HG03457 (cell line): ENCODE data around the gene ANAPC2.

Experiments used
- ATAC-seq: cut with Tn5 transposase; IDR thresholded peaks from one replicate; pipeline ENCODE4 v1.9.1; 2021; ENCODE audit warnings: moderate number of reproducible peaks; ENCODE audit not compliant: unreplicated experiment

Gene ANAPC2

DNA sequence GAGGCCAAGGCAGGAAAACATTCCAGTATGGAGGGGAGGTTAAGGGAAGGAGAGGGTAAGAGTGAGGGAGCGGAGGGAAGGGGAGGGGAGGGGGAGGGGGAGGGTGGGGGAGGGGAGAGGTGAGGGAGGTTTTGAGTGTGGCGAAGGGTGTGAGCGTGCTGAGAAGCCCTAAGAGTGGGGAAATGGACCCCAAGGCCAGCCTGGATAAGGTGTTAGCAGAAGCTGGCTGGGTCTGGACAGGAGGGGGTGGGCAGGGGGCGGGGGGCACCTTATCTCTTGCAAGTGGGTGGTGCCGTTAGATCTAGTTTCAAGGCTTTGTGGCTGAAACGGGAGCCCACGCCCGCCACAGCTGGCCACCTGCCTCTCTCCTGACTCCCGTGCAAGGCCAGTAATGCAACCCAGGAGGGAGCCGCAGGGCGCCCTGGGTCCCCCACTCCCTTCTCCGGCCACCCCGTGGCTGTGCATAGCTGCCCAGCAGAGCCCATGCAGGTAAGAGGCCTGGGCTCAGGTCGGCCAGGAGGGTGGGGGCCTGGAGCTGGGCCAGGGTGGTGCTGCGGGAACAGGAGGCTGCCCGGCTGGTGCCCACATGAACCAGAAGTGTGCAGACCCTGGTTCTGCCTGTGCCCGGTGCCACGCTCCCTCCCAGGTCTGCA, 39.6 kb upstream of the ANAPC2 start:
- ATAC-seq: no peak

DNA sequence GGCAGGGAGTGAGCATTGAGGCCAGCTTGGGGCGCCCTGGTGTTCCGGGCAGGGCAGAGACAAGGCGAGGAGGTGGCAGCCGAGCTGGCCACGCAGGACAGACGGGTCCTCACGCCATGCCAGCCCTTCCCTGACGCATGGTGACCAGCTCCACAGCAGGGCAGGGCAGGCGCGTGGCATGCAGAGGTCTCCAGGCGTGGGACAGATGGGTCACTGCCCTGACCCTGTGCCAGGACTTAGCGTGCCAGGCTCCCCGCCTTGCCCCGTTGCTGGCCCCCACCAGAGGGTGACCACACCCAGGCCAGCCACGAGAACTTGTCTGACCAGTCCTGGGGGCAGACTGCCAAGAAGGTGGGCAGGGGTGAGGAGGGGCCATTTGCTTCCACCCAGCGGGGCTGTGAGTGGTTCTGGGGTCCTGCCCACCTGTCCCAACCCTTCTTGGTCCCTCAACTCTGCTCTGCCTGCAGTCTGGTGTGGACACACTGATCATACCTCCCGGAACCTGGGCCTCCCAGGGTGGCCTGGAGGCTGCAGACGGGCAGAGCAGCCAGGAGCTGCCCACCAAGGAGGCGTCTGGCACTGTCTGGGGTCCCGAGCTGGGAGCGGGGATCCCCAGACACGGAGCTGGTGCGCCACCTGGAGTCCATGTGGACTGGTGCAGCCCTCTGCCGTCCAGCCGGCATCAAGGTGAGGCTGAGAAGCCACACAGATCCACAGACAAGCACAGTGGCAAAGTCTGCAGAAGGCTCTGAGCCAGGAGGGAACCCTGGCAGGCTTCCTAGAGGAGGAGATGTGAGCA, 38.9 kb upstream of the ANAPC2 start, which contains the start of gene RNF224:
TSS of gene RNF224 (plus strand) at position 449 of the 799 bp plus-strand sequence. CDS start 834 bp downstream, outside the sequence.
- ATAC-seq: no peak

DNA sequence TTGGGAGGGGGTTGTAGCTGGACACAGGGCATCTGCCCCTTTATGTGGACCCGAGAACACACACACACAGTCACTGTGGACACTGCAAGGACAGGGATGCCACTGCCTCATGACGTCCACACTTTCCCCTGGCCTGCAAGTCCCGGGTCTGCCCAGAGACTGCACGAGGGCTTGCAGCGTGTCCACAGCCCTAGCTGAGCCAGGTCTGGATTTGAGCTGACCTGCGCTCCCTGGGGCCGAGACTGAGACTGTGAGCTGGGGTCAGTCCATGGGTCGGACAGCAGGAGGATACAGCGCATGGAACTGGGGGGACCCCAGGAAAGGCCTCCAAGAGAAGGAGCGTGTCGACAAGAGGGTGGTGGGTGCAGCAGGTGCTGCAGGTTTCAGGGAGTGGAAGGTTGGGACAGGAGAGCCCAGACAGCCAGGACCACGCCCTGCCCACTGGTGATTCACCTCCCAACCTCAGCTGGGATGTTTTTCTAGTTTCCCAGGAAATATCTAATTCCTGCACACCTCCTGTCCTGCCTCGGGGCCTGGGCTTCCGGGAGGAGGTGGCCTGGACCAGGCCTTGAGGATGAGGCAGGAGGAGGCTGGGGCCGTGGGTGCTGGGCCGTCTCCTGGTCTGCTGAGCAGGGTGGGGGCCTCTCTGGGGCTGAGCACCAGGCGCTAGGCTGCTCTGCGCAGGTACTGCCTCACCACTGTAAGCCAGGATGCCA, 38.1 kb upstream of the ANAPC2 start:
- no peak for ATAC-seq

DNA sequence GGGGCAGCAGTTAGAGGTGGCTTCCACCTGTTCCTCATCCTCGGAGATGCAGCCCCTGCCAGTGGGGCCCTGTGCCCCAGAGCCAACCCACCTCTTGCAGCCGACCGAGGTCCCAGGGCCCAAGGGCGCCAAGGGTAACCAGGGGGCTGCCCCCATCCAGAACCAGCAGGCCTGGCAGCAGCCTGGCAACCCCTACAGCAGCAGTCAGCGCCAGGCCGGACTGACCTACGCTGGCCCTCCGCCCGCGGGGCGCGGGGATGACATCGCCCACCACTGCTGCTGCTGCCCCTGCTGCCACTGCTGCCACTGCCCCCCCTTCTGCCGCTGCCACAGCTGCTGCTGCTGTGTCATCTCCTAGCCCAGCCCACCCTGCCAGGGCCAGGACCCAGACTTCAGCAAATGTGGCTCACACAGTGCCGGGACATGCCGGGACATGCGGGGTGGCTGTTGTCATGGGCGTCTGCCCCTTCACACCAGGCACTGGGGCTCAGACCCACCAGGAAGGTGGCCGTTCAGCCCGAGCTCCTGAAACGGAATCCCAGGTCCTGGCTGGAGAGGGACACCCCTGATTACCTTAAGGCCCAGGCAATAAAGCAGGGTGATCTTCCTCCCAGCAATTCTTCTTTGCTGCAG, 37.5 kb upstream of the ANAPC2 start:
- no peak for ATAC-seq

DNA sequence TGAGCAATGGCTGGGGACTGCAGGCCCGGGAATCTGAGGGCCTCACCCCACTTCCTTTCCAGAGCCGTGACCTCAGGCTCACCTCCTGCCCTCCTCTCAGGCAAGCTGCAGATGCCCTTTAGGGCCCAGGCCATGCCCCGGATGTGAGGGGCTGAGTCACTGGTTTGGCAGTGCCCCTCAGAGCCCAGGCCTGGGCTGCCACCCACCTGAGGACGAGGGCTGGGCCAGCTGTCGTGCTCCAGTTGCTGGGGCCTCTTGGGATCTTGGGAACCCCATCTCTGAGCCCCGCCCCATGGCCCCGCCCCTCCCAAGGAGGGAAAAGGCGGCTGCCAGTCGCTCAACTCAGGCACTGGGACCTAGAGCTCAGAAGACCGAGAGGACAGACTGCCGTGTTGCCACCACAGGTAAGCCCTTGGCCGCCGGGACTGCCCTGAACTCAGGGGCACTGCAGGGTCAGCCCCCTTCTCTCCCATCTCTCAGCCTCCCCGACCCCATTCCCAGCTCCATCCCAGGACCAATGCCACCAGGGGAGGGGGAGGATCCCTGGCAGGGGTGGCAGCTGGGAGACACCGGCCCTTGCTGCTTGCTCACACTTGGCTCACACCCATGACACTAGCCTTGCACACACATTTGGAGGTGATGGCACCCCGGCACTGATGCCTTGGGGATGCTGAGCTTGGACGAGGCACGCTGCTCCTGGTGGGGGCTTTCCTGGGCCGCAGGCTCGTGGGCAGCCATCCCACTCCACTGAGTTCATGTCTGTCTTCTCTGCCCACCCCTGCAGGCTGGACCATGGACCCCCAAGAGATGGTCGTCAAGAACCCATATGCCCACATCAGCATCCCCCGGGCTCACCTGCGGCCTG, 36.7 kb upstream of the ANAPC2 start, which contains the start of gene CYSRT1:
TSS of gene CYSRT1 (plus strand) at position 345 of the 865 bp plus-strand sequence. CDS start at position 793, 448 bp downstream.
- ATAC-seq: no peak

DNA sequence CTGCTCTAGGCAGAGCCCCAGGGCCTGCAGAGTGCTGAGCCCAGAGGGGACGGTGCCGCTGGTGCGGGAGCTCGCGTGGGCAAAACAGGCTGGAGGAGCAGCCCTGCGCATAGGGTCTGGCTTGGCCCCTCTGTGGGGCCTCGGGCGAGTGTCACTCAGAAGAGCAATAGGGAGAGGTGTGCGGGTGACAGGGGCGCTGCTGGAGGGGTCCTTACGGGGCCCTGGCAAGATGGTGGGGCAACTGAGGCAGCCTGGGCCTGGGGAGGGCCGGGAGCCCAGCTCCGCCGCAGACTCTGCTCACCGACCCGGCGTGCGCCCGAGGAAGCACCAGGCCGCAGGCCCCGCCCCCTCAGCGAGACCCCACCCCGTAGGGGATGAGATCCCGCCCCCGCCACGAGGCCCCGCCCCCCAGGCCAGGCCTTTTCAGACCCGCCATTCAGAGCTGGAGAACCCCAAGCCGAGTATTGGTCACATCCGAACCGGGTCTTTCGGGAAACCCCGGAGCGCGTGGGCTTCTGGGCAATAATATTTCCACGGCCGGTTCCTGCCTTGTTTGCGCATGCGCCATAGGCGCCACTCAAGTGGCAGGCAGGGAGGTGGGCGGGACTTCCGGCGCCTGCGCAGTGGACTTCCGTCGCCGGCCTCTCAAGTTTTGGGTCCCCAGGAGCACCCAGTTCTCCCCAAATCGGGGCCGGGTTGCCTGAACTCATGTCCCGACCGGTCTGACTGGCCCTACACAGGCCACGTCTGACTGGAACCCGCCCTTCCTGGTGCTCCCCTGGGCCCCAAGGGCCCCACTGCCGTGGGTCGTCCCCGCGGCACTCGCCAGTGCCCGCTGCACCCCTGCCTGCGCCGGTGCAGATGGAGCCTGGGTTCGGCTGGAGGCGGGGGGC, 35.0 kb upstream of the ANAPC2 start:
- peak; percentile 52 for ATAC-seq

DNA sequence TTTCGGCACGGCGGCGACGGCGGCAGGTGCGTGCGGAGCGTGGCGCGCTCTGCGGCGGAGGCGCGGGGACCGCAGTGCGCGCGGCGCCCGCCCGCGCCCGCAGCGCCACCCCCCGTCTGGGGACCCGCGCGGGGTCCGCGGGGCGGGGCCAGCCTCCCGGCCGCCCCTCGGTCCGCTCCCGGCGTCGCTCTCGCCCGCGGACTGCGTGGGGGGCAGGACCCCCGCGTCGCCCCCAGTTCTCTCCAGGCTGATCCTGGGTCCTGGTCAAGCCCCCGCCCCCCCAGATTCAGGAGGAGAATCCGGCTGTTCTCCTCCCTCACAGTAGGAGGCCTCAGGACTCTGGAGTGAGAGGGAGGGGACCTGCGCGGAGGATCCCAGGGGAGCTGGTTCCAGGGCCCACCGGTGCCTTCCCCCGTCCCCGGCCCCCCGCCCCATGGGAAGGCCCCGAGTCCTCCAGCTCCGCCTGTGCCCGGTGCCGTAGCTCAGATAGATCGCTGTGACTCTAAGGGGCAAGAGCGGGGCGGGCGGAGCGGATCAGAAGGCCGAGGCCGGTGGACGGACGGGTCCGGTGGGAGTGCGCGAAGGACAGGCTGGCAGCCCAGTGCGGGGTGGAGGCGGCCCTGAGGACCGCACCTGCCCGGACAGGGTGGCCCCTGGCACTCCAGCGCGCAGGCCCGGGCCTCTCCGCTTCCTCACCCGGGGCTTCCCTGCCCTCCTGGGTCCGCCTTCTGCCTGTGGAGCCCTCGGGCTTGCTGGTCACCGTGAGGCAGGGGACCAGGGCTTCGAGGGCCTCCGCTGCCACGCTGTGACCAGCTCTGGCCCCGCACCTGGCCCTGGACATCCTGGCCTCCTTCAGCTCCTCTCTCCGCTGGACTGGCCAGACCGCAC, 34.1 kb upstream of the ANAPC2 start, which contains the start of gene RNF208:
TSS of gene RNF208 (minus strand) at position 51 of the 888 bp plus-strand sequence. CDS start 1,028 bp downstream, outside the sequence.
- ATAC-seq: no peak

DNA sequence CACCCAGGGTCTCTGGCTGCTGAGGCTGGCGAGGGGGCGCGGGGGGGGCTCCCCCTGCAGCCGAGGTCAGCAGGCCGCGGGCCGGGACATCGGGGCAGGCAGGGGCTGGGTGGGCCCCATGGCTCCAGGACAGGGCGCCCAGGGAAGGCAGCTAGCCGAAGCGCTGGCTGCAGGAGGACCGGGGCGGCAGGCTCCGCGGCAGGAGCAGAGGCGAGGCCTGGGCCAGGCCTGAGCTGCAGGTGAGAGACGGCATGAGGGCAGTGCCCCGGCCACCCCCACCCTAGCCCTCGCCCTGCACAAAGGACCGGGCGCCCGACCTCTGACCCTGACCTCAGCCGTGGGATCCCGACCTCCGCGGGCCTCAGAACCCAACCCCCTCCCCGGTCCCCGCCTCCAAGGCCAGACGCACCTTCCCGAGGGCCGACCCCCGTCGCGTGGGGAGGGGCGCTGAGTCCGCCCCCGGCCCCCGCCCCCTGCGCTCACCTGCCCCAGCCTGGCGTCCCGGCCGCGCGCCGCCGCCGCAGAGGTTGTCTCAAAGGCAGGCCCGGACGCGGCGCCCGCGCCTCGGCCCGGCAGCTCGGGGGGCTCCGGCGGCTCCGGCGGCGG, 33.2 kb upstream of the ANAPC2 start:
- no peak for ATAC-seq

DNA sequence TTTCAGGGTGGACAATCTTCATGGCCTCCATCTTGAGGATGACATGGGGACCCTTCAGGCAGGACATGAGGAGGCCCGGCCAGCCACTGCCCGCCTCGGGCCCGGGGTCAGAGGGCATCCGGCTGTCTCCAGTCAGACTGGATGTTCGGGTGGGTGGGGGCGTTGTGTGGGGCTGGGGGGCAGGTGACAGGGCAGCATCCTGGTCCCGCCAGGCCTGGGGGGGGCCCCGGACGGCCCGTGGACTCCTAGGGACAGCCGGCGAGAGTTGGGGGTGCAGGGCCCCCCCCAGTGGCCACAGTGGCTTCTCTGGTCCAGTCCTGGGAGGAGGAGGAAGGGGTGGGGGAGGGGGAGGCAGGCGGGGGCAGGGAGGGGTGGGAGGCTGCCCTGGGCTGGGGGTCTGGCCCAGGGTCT, 32.7 kb upstream of the ANAPC2 start:
- ATAC-seq: no peak

DNA sequence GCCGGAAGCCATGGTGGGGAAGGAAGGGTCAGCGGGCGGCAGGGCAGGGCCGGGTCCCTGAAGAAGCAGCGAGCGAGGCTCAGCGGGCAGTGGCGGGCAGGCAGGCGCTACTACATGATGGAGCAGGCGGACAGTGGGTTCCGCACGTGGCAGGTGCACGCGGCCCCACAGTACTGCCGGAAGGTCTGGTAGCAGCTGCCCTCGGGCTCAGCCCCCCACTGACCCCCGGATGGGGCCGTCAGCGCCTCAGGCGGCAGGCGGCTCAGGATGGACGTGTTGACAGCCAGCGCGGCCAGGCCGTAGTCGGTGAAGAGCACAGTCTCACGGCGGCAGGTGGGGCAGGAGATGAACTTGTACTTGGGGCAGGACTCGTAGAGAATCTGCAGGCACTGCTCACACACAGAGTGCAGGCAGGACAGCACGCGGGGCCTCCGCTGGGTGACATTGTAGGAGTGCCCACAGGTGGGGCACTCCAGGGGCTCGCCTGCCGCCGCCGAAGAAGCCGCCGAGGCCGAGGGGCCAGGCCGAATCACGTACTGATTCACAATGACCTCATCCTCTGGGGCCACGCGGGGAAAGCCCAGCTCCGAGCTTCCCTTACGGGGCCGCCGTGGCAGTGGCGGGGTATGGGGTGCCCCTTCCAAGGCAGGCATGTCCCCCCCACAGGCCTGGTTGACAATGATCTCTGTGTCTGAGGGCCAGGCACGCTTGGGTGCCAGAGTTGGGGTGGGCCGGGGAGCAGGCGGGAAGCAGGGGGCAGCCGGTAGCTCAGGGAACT, 32.1 kb upstream of the ANAPC2 start:
- no peak for ATAC-seq

DNA sequence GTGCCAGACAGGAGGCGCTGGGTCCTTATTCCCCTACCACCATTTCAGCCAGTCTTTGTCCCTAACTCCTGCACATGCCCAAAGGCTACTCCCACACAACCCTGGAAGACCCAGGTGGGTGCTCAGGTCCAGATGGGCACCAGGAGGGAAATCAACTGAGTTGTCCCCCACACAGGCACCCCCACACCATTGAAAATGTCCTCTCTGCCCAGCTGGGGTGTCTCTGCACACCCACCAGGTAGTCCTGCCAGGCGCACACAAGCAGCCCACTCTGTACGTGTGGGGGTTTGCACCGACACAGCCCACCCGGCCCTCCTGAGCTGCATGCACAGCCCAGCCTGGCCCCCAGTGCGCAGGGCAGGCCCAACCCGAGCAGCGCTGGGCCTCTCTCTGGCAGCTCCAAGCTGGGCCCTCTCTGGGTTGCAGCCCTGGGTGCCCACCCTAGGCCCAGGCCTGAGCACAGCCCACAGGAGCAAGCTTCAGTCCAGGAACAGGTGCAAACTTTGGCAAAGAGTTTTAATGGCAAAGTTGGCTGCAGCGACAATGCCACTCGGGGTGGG, 31.5 kb upstream of the ANAPC2 start:
- ATAC-seq: no peak

DNA sequence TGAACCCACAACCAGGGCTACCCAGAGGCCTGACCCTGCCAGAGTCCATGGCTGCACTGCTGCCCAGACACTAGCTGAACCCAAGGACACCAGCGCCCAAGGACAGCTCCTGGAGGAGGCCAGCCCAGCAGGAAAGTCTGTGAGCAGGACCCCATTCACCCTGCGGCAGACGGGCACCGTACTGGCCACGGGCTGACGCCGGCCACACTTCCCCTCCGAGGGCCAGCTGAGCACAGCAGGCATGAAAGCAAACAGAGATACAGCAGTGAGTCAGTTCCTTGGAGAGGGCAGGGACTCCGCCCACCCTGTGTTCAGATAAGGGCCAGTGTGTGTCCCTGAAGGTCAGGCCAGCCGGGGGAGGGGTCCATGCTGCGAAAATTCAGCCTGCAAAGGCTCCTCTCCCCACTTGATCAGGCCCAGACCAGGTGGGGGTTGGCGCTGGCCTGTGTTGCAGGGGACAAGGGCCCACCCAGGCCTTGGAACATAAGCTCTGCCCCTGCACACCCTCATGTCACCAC, 30.5 kb upstream of the ANAPC2 start:
- ATAC-seq: no peak

DNA sequence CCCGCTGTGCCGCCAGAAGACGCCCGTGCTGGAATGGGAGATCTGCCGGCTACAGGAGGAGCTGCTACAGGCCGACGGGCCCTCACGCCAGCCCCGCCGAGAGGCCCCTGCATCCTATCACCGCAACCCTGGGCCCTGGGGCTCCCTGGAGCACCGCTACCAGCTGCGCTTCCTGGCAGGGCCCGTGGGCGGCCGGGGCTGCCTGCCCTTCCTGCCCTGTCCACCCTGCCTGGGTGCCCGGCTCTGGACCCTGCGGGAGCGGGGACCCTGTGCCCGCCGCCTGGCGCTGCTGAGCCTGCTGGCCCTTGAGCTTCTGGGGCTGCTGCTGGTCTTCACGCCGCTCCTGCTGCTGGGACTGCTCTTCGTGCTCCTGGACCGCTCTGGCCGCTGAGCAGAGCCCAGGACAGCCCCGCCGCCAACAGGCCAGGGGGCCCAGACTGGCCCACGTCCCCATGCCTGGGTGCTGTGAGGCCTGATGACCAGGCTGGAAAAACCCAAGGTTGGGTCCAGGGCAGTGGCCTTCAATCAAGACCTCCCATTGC, 29.9 kb upstream of the ANAPC2 start:
- ATAC-seq: no peak

DNA sequence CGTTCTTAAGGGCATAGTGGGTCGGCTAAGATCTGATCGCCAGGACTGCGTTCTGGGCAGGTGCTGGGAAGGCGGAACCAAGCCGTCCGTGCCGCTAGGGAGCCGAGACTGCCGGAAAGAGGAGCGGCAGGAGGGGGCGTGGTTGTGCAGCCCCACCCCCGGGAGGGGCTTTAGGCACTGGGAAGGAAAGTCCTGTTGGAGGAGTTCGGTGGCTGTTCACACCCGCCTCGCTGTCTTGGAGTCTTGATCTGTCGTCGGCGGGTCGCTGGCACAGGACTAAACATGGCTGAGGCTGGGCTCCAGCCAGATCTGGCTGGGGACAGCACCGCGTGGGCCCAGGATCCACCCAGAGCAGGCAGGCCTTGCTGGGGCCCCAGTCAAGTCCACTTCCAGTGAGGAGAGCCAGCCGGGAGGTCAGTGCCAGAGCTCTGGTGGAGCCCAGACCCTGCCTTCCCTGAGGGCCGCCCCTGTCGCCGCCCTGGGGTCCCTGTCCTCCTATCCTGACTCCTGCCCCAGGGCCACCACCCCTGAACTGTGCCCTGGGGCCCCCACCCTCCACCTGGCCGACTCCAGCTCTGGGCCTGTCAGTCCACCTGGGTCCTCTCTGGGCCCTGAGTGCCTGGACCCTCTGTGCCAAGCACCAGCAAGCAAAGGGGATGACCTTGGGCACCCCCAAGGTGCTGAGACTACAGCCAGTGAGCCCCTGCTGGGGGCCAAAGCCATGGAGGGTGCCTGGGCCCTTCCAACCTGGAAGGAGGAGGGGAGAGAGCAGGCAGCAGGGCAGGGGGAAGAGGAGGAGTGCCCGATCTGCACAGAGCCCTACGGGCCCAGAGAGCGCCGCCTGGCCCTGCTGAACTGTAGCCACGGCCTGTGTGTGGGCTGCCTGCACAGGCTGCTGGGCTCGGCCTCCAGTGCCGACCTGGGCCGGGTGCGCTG, 29.2 kb upstream of the ANAPC2 start:
- no peak for ATAC-seq
